Measurements from ENCODE around the gene FADS1. TPM values are rescaled to one million over a fixed set of nuclear protein-coding genes. Genes with fewer than 3 reads are reported as not detected.

The FADS1 gene
- total and polyA plus RNA-seq, 2 of the 8 experiments (the other 6 are each of a cell fraction or from before 2014, with no cell fraction given), result 115 to 141 TPM

GRCh38 chr11:61783717-61784505, 32.9 kb downstream of the FADS1 start (continued):
- TF ChIP-seq BCL11A (IDR thresholded peaks at IDR 0.05; ENCODE audit: low read depth in 2 of 2, low read length in 2 of 2), result no peak
- TF ChIP-seq TCF12 (IDR thresholded peaks at IDR 0.05; ENCODE audit: low read depth, low read length), result no peak
